HFFc6 (cell line): Measurements from ENCODE around the gene SMTN. TPM values are rescaled to one million over a fixed set of nuclear protein-coding genes. Genes with fewer than 3 reads are reported as not detected.

Source experiments
- DNase-seq: peaks from one replicate; pipeline ENCODE4 v3.0.0-alpha.2; 2018
- H3K27ac Mint-ChIP-seq: 2 replicates; pipeline ENCODE4 v1.8.0; 2020; ENCODE audit warnings: mild to moderate bottlenecking, mixed read lengths
- H3K27me3 Mint-ChIP-seq: 2 replicates; pipeline ENCODE4 v1.8.0; 2021; ENCODE audit warnings: mild to moderate bottlenecking, moderate library complexity, mixed read lengths; ENCODE audit not compliant: insufficient read depth
- H3K36me3 Mint-ChIP-seq: 2 replicates; pipeline ENCODE4 v1.8.0; 2021; ENCODE audit warnings: low read depth, mixed read lengths
- H3K4me1 Mint-ChIP-seq: 2 replicates; pipeline ENCODE4 v1.8.0; 2020; ENCODE audit warnings: low read depth, mixed read lengths
- H3K4me3 Mint-ChIP-seq: 2 replicates; pipeline ENCODE4 v1.8.0; 2020; ENCODE audit warnings: mild to moderate bottlenecking, moderate library complexity, mixed read lengths
- H3K9me3 Mint-ChIP-seq: 2 replicates; pipeline ENCODE4 v1.8.0; 2020; ENCODE audit warnings: mild to moderate bottlenecking, mixed read lengths
- total RNA-seq, 6 experiments: library from RNA; stranded (reverse); fragmentation: NEBNext Ultra II Directional; extraction: Animal tissue kit (Norgen Biotek cat#: 25700); gene quantifications; 2 replicates in 1 of 6; 3 replicates in 5 of 6; pipeline ENCODE4 v1.2.3, GENCODE V29; 2021
- TF ChIP-seq, protein P1 (sequence below): fragments of 200-600 bp; sonication (generic); IDR thresholded peaks from 2 replicates; pipeline ENCODE4 v1.5.0; 2021; ENCODE audit warnings: antibody characterized with exemption, mild to moderate bottlenecking

Gene SMTN
- total RNA-seq, 6 experiments from 2014 or later = 201 to 329 (median 246) TPM

DNA sequence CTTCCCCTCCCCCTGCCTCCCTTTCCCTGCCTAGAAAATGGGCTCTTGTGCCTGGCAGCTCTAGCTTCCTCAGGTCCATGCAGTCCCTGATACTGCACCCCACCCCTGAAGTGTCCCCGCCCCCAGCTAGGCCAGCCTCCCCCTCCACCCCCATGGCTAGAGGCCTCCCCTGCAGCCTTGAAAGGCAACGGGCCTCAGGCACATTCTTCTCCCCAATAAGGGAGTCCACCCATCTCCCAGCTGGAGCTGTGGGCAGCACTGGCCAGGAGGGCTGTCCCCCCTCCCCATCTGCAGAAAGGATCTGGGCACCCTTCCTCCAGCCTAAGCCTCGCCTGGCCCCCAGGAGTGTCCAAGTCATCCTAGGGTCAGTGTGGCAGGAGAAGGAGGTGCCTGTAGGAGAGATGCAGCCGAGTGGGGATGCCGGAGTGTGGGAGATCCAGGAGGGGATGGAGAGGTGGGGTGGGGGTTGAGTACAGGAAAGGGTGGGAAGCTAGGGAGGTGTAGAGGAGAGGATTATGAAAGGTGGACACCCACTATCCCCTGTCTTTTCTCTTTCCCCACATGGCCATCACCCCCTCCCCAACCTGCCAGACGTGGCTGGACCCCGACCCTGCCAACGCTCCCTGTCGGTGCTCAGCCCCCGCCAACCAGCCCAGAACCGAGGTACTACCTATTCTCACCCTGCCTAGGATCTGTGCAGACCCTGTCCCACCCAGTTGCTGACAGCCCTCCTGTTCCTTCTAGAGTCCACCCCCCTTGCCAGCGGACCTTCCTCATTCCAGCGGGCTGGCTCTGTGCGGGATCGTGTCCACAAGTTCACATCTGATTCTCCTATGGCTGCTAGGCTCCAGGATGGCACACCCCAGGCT is 9.3 kb downstream of the SMTN start:
- Mint-ChIP-seq H3K9me3 (no peaks in the 10 kb centered on the region), H3K27me3 (peaks cover 1% of the 10 kb centered on the region; the same call in 1 of the 2 replicates), H3K27ac (no peak overlapping the region), H3K36me3 (peaks cover 13% of the 10 kb centered on the region), H3K4me1 (peaks cover 12% of the 10 kb centered on the region), H3K4me3 (no peak overlapping the region)
- DNase-seq = no peak
- TF ChIP-seq, protein P1, sequence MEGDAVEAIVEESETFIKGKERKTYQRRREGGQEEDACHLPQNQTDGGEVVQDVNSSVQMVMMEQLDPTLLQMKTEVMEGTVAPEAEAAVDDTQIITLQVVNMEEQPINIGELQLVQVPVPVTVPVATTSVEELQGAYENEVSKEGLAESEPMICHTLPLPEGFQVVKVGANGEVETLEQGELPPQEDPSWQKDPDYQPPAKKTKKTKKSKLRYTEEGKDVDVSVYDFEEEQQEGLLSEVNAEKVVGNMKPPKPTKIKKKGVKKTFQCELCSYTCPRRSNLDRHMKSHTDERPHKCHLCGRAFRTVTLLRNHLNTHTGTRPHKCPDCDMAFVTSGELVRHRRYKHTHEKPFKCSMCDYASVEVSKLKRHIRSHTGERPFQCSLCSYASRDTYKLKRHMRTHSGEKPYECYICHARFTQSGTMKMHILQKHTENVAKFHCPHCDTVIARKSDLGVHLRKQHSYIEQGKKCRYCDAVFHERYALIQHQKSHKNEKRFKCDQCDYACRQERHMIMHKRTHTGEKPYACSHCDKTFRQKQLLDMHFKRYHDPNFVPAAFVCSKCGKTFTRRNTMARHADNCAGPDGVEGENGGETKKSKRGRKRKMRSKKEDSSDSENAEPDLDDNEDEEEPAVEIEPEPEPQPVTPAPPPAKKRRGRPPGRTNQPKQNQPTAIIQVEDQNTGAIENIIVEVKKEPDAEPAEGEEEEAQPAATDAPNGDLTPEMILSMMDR = no peak

DNA sequence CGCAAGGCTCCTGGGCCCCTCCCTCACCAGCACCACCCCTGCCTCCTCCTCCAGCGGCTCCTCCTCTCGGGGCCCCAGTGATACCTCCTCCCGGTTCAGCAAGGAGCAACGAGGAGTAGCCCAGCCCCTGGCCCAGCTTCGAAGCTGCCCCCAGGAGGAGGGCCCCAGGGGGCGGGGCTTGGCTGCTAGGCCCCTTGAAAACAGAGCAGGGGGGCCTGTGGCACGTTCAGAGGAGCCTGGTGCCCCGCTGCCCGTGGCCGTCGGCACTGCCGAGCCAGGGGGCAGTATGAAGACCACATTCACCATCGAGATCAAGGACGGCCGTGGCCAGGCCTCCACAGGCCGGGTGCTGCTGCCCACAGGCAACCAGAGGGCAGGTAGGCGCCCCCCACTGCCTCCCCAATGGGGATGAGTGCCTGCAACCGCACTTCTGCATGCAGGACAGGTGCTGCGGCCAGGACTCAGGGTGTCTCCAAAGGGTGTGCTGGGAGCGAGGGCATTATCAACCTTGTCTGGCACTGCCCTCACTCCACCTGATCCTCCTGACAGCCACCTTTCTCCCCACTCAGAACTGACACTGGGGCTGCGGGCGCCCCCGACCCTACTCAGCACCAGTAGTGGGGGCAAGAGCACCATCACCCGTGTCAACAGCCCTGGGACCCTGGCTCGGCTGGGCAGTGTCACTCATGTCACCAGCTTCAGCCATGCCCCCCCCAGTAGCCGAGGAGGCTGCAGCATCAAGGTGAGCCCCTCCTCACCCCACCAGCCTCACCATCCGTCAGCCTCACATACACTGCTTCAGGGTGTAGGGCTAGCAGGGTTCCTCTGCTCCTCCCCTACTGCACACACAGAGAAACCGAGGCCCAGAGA is 10.2 kb downstream of the SMTN start:
- peaks cover 7% of the 10 kb centered on the region for H3K4me1 Mint-ChIP-seq
- peaks cover 21% of the 10 kb centered on the region for H3K36me3 Mint-ChIP-seq
- H3K27me3 Mint-ChIP-seq = peaks cover 3% of the 10 kb centered on the region
- DNase-seq = no peak
- no peaks in the 10 kb centered on the region for H3K9me3 Mint-ChIP-seq
- H3K4me3 Mint-ChIP-seq = no peak overlapping the region
- TF ChIP-seq, protein P1 = no peak
- no peak overlapping the region for H3K27ac Mint-ChIP-seq

DNA sequence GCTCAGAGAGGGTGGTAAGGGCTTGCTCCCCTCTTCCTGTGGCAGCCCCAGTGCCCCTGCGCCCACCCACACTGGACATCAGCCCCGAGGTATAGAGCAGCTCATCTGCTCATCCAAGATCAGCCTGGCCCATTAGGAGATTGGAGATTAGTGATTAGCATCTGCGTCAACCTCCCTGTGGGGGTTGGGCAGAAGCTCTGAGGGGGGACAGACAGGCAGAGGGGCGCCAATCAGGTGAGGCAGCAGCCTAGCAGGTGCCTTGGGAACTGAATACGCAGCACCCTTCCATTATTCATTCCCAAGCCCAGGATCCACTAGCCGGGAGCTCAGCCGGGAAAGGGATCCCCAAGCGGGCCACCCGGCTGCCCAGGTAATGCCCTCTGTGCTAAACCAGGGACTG is 11.0 kb downstream of the SMTN start:
- no peak overlapping the region for H3K27ac Mint-ChIP-seq
- peaks cover 3% of the 10 kb centered on the region for H3K27me3 Mint-ChIP-seq
- peaks cover 23% of the 10 kb centered on the region for H3K36me3 Mint-ChIP-seq
- no peaks in the 10 kb centered on the region for H3K4me1 Mint-ChIP-seq
- no peak for DNase-seq
- TF ChIP-seq, protein P1 = no peak
- no peaks in the 10 kb centered on the region for H3K9me3 Mint-ChIP-seq
- H3K4me3 Mint-ChIP-seq = no peak overlapping the region

DNA sequence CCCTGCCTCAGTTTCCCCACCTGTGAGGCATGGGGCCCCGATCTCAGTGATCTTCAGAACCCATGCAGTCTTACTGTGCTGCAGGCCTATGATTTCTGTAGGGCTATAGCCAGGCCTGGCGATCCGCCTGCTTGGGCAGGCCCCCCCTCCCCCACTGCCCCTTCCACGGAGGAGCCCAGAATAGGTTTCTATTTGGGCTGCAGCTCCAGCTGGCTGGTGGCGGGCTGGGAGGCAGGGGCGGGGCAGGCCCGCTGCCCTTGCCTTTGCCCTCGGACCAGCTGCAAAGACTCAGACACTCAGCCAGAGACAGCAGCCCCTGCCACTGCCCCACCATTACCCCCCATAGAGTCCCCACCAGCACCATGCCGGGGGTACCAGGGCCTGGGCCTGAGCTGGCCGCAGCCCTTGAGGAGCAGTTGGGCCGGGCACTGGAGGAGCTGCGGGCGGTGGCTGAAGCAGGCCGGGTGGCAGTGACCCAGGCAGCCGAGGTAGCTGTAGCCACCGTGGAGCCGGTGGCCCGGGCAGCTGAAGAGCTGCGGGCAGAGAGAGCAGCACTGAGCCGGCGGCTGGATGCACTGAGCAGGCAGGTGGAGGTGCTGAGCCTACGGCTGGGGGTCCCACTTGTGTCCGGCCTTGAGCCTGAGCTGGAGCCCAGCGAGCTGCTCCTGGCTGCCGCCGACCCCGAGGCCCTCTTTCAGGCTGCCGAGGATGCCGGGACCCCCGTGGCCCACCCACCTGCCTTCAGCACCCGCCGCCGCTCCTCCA is 12.2 kb downstream of the SMTN start:
- peaks cover 3% of the 10 kb centered on the region for H3K27me3 Mint-ChIP-seq
- H3K4me3 Mint-ChIP-seq = no peak overlapping the region
- H3K36me3 Mint-ChIP-seq = peaks cover 23% of the 10 kb centered on the region
- no peak for DNase-seq
- no peaks in the 10 kb centered on the region for H3K4me1 Mint-ChIP-seq
- H3K27ac Mint-ChIP-seq = no peak overlapping the region
- TF ChIP-seq, protein P1 = no peak
- H3K9me3 Mint-ChIP-seq = no peaks in the 10 kb centered on the region

DNA sequence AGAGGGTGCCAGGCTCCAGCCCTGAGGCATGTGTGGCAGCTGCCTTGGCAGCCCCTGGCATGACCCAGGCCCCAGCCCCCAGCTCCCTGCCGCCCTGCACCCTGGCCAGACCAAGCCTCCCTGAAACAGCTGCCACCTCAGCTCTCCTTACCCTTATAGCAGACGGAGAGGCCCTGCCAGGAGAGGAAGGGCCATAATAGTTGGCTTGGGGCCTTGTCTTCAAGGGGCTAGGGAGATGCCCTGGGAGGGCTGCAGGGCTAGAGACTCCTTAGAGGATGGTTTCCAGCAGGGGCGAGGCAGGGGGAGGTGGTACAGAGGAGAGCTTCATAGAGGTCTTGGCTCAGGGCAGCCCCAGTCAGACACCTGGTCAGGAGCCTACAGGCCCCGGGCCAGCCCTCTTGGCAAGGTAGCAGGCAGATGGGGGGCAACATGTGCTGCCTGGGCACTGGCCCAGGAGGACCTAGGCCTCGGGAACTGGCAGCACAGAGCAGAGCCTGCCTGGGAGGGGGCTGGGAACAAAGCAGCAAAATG is 13.0 kb downstream of the SMTN start:
- H3K36me3 Mint-ChIP-seq = peaks cover 23% of the 10 kb centered on the region

More for the DNA sequence above, 13.0 kb downstream of the SMTN start:
- Mint-ChIP-seq H3K9me3 (no peaks in the 10 kb centered on the region), H3K4me1 (0 out of 2 replicates have a peak, but pooled peaks cover under 1% of the 10 kb centered on the region), H3K27ac (no peak overlapping the region; the same call in 1 of the 2 replicates), H3K27me3 (peaks cover 3% of the 10 kb centered on the region), H3K4me3 (no peak overlapping the region)
- no peak for DNase-seq
- TF ChIP-seq, protein P1 = no peak
